ENCODE results near the gene NTHL1. TPM values are rescaled to one million over a fixed set of nuclear protein-coding genes. Genes with fewer than 3 reads are reported as not detected.

NTHL1 gene
- total and polyA plus RNA-seq, 2 of the 13 experiments (the other 11 are each of a cell fraction or from before 2014, with no cell fraction given): 47.5 to 64.9 TPM

DNA sequence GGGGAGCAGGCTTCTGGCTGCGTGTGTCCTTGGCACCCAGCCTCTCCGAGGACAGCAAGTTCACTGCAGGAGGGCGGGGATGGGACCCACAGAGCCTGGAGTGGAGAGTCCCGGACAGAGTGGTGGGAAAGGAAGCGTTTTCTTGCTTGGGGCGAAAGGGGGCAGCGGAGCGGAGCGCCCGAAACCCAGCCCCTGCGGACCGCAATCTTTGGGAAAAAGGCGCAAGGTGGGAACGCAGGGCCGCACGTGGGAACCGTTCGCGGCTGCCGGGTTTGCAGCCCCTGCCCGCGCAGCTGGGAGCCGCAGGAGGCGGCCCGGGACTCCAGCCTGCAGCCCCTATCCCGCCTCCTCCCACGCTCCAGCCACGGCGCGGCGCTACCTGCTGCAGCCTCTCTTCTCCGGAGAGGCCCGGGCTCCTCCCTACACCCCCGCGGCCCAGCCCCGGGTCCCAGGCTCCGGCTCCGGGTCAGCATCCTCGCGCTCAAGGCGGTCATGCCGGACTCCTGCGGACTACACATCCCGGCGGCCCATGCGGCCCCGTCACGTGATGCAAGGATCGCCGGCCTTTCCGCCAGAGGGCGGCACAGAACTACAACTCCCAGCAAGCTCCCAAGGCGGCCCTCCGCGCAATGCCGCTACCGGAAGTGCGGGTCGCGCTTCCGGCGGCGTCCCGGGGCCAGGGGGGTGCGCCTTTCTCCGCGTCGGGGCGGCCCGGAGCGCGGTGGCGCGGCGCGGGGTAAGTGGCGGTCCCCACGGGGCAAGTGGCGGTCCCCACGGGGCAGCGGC is at the start of gene NTHL1, which contains the start of gene TSC2 (continued):
- TF ChIP-seq, protein P1, sequence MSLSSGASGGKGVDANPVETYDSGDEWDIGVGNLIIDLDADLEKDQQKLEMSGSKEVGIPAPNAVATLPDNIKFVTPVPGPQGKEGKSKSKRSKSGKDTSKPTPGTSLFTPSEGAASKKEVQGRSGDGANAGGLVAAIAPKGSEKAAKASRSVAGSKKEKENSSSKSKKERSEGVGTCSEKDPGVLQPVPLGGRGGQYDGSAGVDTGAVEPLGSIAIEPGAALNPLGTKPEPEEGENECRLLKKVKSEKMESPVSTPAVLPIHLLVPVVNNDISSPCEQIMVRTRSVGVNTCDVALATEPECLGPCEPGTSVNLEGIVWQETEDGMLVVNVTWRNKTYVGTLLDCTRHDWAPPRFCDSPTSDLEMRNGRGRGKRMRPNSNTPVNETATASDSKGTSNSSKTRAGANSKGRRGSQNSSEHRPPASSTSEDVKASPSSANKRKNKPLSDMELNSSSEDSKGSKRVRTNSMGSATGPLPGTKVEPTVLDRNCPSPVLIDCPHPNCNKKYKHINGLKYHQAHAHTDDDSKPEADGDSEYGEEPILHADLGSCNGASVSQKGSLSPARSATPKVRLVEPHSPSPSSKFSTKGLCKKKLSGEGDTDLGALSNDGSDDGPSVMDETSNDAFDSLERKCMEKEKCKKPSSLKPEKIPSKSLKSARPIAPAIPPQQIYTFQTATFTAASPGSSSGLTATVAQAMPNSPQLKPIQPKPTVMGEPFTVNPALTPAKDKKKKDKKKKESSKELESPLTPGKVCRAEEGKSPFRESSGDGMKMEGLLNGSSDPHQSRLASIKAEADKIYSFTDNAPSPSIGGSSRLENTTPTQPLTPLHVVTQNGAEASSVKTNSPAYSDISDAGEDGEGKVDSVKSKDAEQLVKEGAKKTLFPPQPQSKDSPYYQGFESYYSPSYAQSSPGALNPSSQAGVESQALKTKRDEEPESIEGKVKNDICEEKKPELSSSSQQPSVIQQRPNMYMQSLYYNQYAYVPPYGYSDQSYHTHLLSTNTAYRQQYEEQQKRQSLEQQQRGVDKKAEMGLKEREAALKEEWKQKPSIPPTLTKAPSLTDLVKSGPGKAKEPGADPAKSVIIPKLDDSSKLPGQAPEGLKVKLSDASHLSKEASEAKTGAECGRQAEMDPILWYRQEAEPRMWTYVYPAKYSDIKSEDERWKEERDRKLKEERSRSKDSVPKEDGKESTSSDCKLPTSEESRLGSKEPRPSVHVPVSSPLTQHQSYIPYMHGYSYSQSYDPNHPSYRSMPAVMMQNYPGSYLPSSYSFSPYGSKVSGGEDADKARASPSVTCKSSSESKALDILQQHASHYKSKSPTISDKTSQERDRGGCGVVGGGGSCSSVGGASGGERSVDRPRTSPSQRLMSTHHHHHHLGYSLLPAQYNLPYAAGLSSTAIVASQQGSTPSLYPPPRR (CRISPR knock-in tag; IDR thresholded peaks at IDR 0.05; ENCODE audit: borderline replicate concordance): peak; percentile 61
- TF ChIP-seq ZSCAN30 (CRISPR knock-in tag; IDR thresholded peaks at IDR 0.05) (no peak), ATM (IDR thresholded peaks at IDR 0.05; ENCODE audit: borderline replicate concordance) (no peak), FOXA1 (IDR thresholded peaks at IDR 0.05) (no peak), FOXA1 (CRISPR knock-in tag; IDR thresholded peaks at IDR 0.05) (no peak), CBFB (CRISPR knock-in tag; IDR thresholded peaks at IDR 0.05) (peak; percentile 83), EEA1 (CRISPR knock-in tag; IDR thresholded peaks at IDR 0.05; ENCODE audit: borderline replicate concordance) (no peak), EHMT2 (IDR thresholded peaks at IDR 0.05; ENCODE audit: borderline replicate concordance, low read depth, low read length) (no peak), ZNF75D (CRISPR knock-in tag; IDR thresholded peaks at IDR 0.05; ENCODE audit: borderline replicate concordance) (no peak), ZFP36 (IDR thresholded peaks at IDR 0.05; ENCODE audit: borderline replicate concordance, low read depth, low read length, partially characterized antibody) (no peak), MTA3 (CRISPR knock-in tag; IDR thresholded peaks at IDR 0.05) (no peak), IRF2 (CRISPR knock-in tag; IDR thresholded peaks at IDR 0.05) (peak; percentile 96), CEBPB (IDR thresholded peaks at IDR 0.05; ENCODE audit: borderline replicate concordance, low read depth, low read length) (no peak), ZNF549 (CRISPR knock-in tag; IDR thresholded peaks at IDR 0.05) (no peak), ETV5 (CRISPR knock-in tag; IDR thresholded peaks at IDR 0.05; ENCODE audit: borderline replicate concordance) (peak; percentile 81), ZNF230 (CRISPR knock-in tag; IDR thresholded peaks at IDR 0.05) (no peak; the same call in 1 of the 2 replicates)
- TF ChIP-seq, protein P2, sequence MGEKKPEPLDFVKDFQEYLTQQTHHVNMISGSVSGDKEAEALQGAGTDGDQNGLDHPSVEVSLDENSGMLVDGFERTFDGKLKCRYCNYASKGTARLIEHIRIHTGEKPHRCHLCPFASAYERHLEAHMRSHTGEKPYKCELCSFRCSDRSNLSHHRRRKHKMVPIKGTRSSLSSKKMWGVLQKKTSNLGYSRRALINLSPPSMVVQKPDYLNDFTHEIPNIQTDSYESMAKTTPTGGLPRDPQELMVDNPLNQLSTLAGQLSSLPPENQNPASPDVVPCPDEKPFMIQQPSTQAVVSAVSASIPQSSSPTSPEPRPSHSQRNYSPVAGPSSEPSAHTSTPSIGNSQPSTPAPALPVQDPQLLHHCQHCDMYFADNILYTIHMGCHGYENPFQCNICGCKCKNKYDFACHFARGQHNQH (CRISPR knock-in tag; IDR thresholded peaks at IDR 0.05): peak; percentile 13; the same call in 1 of the 2 replicates
- TF ChIP-seq, protein P3, sequence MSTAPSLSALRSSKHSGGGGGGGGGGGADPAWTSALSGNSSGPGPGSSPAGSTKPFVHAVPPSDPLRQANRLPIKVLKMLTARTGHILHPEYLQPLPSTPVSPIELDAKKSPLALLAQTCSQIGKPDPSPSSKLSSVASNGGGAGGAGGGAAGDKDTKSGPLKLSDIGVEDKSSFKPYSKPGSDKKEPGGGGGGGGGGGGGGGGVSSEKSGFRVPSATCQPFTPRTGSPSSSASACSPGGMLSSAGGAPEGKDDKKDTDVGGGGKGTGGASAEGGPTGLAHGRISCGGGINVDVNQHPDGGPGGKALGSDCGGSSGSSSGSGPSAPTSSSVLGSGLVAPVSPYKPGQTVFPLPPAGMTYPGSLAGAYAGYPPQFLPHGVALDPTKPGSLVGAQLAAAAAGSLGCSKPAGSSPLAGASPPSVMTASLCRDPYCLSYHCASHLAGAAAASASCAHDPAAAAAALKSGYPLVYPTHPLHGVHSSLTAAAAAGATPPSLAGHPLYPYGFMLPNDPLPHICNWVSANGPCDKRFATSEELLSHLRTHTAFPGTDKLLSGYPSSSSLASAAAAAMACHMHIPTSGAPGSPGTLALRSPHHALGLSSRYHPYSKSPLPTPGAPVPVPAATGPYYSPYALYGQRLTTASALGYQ (CRISPR knock-in tag; IDR thresholded peaks at IDR 0.05): peak; percentile 25; the same call in 1 of the 2 replicates
- TF ChIP-seq, protein P4, sequence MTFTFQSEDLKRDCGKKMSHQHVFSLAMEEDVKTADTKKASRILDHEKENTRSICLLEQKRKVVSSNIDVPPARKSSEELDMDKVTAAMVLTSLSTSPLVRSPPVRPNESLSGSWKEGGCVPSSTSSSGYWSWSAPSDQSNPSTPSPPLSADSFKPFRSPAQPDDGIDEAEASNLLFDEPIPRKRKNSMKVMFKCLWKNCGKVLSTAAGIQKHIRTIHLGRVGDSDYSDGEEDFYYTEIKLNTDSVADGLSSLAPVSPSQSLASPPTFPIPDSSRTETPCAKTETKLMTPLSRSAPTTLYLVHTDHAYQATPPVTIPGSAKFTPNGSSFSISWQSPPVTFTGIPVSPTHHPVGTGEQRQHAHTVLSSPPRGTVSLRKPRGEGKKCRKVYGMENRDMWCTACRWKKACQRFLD (CRISPR knock-in tag; IDR thresholded peaks at IDR 0.05; ENCODE audit: borderline replicate concordance): no peak; the same call in 1 of the 2 replicates
